ENCODE measurements around the gene VPS4B. TPM values are rescaled to one million over a fixed set of nuclear protein-coding genes. Genes with fewer than 3 reads are reported as not detected.

The VPS4B gene
- total and polyA plus RNA-seq, 2 experiments from 2014 or later = 30.2 to 49.4 TPM

DNA sequence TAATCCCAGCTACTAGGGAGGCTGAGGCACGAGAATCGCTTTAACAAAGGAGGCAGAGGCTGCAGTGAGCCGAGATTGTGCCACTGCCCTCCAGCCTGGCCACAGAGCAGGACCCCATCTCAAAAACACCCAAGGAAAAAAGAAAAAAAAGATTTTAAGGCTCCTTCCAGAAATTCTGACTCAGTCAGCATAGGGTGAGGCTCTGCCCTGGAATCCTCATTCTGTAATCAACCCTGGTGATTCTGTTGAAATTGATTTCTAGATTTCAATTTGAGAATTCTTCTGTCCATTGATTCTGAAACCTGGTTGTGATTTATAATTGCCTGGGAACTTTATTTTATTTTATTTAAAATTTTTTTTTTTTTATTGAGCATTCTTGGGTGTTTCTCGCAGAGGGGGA is 27.1 kb upstream of the VPS4B start (continued):
- TF ChIP-seq, protein P1, sequence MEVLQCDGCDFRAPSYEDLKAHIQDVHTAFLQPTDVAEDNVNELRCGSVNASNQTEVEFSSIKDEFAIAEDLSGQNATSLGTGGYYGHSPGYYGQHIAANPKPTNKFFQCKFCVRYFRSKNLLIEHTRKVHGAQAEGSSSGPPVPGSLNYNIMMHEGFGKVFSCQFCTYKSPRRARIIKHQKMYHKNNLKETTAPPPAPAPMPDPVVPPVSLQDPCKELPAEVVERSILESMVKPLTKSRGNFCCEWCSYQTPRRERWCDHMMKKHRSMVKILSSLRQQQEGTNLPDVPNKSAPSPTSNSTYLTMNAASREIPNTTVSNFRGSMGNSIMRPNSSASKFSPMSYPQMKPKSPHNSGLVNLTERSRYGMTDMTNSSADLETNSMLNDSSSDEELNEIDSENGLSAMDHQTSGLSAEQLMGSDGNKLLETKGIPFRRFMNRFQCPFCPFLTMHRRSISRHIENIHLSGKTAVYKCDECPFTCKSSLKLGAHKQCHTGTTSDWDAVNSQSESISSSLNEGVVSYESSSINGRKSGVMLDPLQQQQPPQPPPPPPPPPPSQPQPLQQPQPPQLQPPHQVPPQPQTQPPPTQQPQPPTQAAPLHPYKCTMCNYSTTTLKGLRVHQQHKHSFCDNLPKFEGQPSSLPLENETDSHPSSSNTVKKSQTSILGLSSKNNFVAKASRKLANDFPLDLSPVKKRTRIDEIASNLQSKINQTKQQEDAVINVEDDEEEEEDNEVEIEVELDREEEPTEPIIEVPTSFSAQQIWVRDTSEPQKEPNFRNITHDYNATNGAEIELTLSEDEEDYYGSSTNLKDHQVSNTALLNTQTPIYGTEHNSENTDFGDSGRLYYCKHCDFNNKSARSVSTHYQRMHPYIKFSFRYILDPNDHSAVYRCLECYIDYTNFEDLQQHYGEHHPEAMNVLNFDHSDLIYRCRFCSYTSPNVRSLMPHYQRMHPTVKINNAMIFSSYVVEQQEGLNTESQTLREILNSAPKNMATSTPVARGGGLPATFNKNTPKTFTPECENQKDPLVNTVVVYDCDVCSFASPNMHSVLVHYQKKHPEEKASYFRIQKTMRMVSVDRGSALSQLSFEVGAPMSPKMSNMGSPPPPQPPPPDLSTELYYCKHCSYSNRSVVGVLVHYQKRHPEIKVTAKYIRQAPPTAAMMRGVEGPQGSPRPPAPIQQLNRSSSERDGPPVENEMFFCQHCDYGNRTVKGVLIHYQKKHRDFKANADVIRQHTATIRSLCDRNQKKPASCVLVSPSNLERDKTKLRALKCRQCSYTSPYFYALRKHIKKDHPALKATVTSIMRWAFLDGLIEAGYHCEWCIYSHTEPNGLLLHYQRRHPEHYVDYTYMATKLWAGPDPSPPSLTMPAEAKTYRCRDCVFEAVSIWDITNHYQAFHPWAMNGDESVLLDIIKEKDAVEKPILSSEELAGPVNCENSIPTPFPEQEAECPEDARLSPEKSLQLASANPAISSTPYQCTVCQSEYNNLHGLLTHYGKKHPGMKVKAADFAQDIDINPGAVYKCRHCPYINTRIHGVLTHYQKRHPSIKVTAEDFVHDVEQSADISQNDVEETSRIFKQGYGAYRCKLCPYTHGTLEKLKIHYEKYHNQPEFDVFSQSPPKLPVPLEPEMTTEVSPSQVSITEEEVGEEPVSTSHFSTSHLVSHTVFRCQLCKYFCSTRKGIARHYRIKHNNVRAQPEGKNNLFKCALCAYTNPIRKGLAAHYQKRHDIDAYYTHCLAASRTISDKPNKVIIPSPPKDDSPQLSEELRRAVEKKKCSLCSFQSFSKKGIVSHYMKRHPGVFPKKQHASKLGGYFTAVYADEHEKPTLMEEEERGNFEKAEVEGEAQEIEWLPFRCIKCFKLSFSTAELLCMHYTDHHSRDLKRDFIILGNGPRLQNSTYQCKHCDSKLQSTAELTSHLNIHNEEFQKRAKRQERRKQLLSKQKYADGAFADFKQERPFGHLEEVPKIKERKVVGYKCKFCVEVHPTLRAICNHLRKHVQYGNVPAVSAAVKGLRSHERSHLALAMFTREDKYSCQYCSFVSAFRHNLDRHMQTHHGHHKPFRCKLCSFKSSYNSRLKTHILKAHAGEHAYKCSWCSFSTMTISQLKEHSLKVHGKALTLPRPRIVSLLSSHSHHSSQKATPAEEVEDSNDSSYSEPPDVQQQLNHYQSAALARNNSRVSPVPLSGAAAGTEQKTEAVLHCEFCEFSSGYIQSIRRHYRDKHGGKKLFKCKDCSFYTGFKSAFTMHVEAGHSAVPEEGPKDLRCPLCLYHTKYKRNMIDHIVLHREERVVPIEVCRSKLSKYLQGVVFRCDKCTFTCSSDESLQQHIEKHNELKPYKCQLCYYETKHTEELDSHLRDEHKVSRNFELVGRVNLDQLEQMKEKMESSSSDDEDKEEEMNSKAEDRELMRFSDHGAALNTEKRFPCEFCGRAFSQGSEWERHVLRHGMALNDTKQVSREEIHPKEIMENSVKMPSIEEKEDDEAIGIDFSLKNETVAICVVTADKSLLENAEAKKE (CRISPR knock-in tag; IDR thresholded peaks at IDR 0.05) = no peak
- TF ChIP-seq STAT1 (IDR thresholded peaks at IDR 0.05; ENCODE audit: unreplicated experiment) = no peak

DNA sequence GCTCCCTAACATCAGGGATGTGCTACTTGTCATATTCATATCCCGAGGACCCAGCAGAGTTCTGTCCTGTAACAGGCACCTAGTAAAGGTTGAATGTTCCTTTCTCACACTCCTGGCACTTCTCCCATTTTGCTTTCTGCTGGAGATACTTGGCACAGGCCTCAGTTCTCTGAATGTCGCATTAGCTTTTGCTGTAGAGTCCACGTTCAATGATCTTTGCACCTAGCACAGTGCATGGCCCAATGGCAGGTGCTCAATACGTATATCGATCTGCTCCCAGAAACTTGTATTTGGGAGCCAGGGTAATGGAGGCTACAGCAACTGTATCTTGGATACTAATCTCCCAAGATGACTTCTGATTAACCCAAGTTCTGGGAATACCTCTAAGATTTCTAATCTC is 24.8 kb upstream of the VPS4B start:
- Mint-ChIP-seq H3K36me3 (ENCODE audit: low read depth) (no peaks in the 10 kb centered on the region), H3K4me1 (peaks cover 3% of the 10 kb centered on the region; the same call in 1 of the 3 replicates), H3K4me3 (no peak overlapping the region), H3K27ac (no peak overlapping the region), H3K27me3 (ENCODE audit: insufficient read depth, low read depth, poor library complexity) (peaks cover 3% of the 10 kb centered on the region), H3K9me3 (peaks cover 3% of the 10 kb centered on the region; the same call in 1 of the 3 replicates)
- H3K27ac ChIP-seq (ENCODE audit: low read depth) = no peak overlapping the region
- H3K4me1 ChIP-seq (ENCODE audit: insufficient read depth) = no peaks in the 10 kb centered on the region
- DNase-seq (ENCODE audit: low spot score) (no peak), ATAC-seq (no peak)
- H4K20me1 ChIP-seq (replicated peaks; ENCODE audit: insufficient read depth) = no peaks in the 10 kb centered on the region
- H3K4me3 ChIP-seq = no peak overlapping the region
- H3K4me2 ChIP-seq = no peak overlapping the region
- H3K36me3 ChIP-seq (ENCODE audit: insufficient read depth) = no peaks in the 10 kb centered on the region
- no peak overlapping the region for H2AFZ ChIP-seq
- no peaks in the 10 kb centered on the region for H3K27me3 ChIP-seq (ENCODE audit: insufficient read depth)
- H3K9me2 ChIP-seq (ENCODE audit: insufficient read depth) = no peaks in the 10 kb centered on the region; the same call in 1 of the 2 replicates
- H3K79me2 ChIP-seq (replicated peaks; ENCODE audit: insufficient read depth) = no peaks in the 10 kb centered on the region
- H3F3A ChIP-seq (replicated peaks; ENCODE audit: low read depth) = no peaks in the 10 kb centered on the region
- TF ChIP-seq, protein P1 (CRISPR knock-in tag; IDR thresholded peaks at IDR 0.05) = no peak
- TF ChIP-seq CREB1 (CRISPR knock-in tag; IDR thresholded peaks at IDR 0.05; ENCODE audit: low read depth) = no peak
- TF ChIP-seq, protein P2, sequence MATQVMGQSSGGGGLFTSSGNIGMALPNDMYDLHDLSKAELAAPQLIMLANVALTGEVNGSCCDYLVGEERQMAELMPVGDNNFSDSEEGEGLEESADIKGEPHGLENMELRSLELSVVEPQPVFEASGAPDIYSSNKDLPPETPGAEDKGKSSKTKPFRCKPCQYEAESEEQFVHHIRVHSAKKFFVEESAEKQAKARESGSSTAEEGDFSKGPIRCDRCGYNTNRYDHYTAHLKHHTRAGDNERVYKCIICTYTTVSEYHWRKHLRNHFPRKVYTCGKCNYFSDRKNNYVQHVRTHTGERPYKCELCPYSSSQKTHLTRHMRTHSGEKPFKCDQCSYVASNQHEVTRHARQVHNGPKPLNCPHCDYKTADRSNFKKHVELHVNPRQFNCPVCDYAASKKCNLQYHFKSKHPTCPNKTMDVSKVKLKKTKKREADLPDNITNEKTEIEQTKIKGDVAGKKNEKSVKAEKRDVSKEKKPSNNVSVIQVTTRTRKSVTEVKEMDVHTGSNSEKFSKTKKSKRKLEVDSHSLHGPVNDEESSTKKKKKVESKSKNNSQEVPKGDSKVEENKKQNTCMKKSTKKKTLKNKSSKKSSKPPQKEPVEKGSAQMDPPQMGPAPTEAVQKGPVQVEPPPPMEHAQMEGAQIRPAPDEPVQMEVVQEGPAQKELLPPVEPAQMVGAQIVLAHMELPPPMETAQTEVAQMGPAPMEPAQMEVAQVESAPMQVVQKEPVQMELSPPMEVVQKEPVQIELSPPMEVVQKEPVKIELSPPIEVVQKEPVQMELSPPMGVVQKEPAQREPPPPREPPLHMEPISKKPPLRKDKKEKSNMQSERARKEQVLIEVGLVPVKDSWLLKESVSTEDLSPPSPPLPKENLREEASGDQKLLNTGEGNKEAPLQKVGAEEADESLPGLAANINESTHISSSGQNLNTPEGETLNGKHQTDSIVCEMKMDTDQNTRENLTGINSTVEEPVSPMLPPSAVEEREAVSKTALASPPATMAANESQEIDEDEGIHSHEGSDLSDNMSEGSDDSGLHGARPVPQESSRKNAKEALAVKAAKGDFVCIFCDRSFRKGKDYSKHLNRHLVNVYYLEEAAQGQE (IDR thresholded peaks at IDR 0.05; ENCODE audit: unreplicated experiment) = no peak
- TF ChIP-seq ZNF331 (CRISPR knock-in tag; IDR thresholded peaks at IDR 0.05; ENCODE audit: low read depth) = no peak
- TF ChIP-seq STAT1 (IDR thresholded peaks at IDR 0.05; ENCODE audit: unreplicated experiment) = no peak
- TF ChIP-seq JUNB (IDR thresholded peaks at IDR 0.05; ENCODE audit: unreplicated experiment) = no peak

All from GM23338 (cell line).